ENCODE measurements around the gene ATG7.
"Not testable (repeated sequence)": the region's sequence is repeated elsewhere in the genome, so short reads cannot be mapped to it uniquely, and the experiment has no call there.

GRCh38 chr3:11595024-11595423 lies 322.8 kb downstream of the ATG7 start:
- TF ChIP-seq, protein P1, sequence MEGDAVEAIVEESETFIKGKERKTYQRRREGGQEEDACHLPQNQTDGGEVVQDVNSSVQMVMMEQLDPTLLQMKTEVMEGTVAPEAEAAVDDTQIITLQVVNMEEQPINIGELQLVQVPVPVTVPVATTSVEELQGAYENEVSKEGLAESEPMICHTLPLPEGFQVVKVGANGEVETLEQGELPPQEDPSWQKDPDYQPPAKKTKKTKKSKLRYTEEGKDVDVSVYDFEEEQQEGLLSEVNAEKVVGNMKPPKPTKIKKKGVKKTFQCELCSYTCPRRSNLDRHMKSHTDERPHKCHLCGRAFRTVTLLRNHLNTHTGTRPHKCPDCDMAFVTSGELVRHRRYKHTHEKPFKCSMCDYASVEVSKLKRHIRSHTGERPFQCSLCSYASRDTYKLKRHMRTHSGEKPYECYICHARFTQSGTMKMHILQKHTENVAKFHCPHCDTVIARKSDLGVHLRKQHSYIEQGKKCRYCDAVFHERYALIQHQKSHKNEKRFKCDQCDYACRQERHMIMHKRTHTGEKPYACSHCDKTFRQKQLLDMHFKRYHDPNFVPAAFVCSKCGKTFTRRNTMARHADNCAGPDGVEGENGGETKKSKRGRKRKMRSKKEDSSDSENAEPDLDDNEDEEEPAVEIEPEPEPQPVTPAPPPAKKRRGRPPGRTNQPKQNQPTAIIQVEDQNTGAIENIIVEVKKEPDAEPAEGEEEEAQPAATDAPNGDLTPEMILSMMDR (IDR thresholded peaks at IDR 0.05), result not testable (repeated sequence)
- TF ChIP-seq POLR2A (IDR thresholded peaks at IDR 0.05), result not testable (repeated sequence)
